Neural crest cell (in vitro differentiated cells): Measurements from ENCODE around the gene NINJ2. TPM values are rescaled to one million over a fixed set of nuclear protein-coding genes. Genes with fewer than 3 reads are reported as not detected.
"Not testable (repeated sequence)": the region's sequence is repeated elsewhere in the genome, so short reads cannot be mapped to it uniquely, and the experiment has no call there.

Source experiments
- DNase-seq: peaks from one replicate; pipeline ENCODE4 v3.0.0; 2021; ENCODE audit warnings: low read depth, mixed read lengths, low spot score
- H3K27ac Mint-ChIP-seq: one replicate; pipeline ENCODE4 v1.8.0; 2021; ENCODE audit warnings: mild to moderate bottlenecking, mixed read lengths; ENCODE audit not compliant: unreplicated experiment
- H3K27me3 Mint-ChIP-seq: 2 replicates; pipeline ENCODE4 v1.8.0; 2021; ENCODE audit warnings: low read depth, mild to moderate bottlenecking, mixed read lengths
- H3K36me3 Mint-ChIP-seq: 2 replicates; pipeline ENCODE4 v1.8.0; 2021; ENCODE audit warnings: low read depth, mild to moderate bottlenecking, mixed read lengths
- H3K4me1 Mint-ChIP-seq: 2 replicates; pipeline ENCODE4 v1.8.0; 2021; ENCODE audit warnings: mixed read lengths
- H3K4me3 Mint-ChIP-seq: one replicate; pipeline ENCODE4 v1.8.0; 2021; ENCODE audit warnings: mild to moderate bottlenecking, mixed read lengths
- H3K9me3 Mint-ChIP-seq: 2 replicates; pipeline ENCODE4 v1.8.0; 2021; ENCODE audit warnings: mixed read lengths
- CTCF ChIP-seq: fragments of 200-600 bp; sonication (generic); conservative IDR thresholded peaks from 2 replicates; pipeline ENCODE4 v1.5.0; 2021; ENCODE audit warnings: antibody characterized with exemption, mild to moderate bottlenecking
- long read RNA-seq: library from polyadenylated mRNA; unstranded; transcript quantifications from one replicate; pipeline ENCODE4 v2.0.0, GENCODE V29; 2020
- total RNA-seq: library from RNA; stranded (reverse); gene quantifications from 2 replicates; pipeline ENCODE4 v1.2.1, GENCODE V29; 2021

NINJ2 gene
- total RNA-seq = 0.42 TPM in 1 of 2 replicates, not detected in the other
- long read RNA-seq = 0 reads

GRCh38 chr12:663293-663871, at the start of gene NINJ2:
Gene NINJ2, minus strand, starts transcription at chr12:663445. Its CDS starts 85 bp downstream, at chr12:663360.
- no peaks in the 10 kb centered on the region for H3K27me3 Mint-ChIP-seq
- H3K36me3 Mint-ChIP-seq = no peaks in the 10 kb centered on the region
- H3K9me3 Mint-ChIP-seq = no peaks in the 10 kb centered on the region
- no peak for DNase-seq
- H3K27ac Mint-ChIP-seq = peak within 1 kb of the TSS; percentile 1
- no peak within 1 kb of the TSS for H3K4me3 Mint-ChIP-seq
- no peak for TF ChIP-seq CTCF
- H3K4me1 Mint-ChIP-seq = peaks cover 12% of the 10 kb centered on the region

- no peak for DNase-seq
- Mint-ChIP-seq H3K4me1 (peaks cover 6% of the 10 kb centered on the region), H3K9me3 (no peaks in the 10 kb centered on the region), H3K27me3 (no peaks in the 10 kb centered on the region), H3K36me3 (no peaks in the 10 kb centered on the region), H3K4me3 (no peak overlapping the region), H3K27ac (no peak overlapping the region)
- no peak for TF ChIP-seq CTCF
Observed at GRCh38 chr12:712172-712863, 49.1 kb upstream of the NINJ2 start.

- Mint-ChIP-seq H3K27me3 (no peaks in the 10 kb centered on the region), H3K9me3 (no peaks in the 10 kb centered on the region), H3K27ac (no peak overlapping the region), H3K4me3 (no peak overlapping the region), H3K36me3 (no peaks in the 10 kb centered on the region), H3K4me1 (peaks cover 6% of the 10 kb centered on the region)
- DNase-seq = no peak
- no peak for TF ChIP-seq CTCF
Observed at GRCh38 chr12:709455-710020, 46.3 kb upstream of the NINJ2 start.

- not testable (repeated sequence) for DNase-seq, H3K4me1 Mint-ChIP-seq, H3K27me3 Mint-ChIP-seq, H3K36me3 Mint-ChIP-seq, H3K27ac Mint-ChIP-seq, H3K4me3 Mint-ChIP-seq, H3K9me3 Mint-ChIP-seq
Observed at GRCh38 chr12:708084-708483, 44.8 kb upstream of the NINJ2 start.

GRCh38 chr12:704516-705242, 41.4 kb upstream of the NINJ2 start:
- Mint-ChIP-seq H3K9me3 (no peaks in the 10 kb centered on the region), H3K27me3 (no peaks in the 10 kb centered on the region), H3K4me1 (peaks cover 28% of the 10 kb centered on the region), H3K4me3 (no peak overlapping the region), H3K36me3 (no peaks in the 10 kb centered on the region), H3K27ac (no peak overlapping the region)
- TF ChIP-seq CTCF = no peak
- DNase-seq = no peak
